Inflammatory macrophage treated with lipopolysaccharide for 1 hour (primary cell): Measurements from ENCODE around the gene RBMS1.

ENCODE experiments used
- DNase-seq, 2 donors: peaks; one replicate each; pipeline ENCODE4 v3.0.0-alpha.2; 2020 to 2022

Gene RBMS1

DNA sequence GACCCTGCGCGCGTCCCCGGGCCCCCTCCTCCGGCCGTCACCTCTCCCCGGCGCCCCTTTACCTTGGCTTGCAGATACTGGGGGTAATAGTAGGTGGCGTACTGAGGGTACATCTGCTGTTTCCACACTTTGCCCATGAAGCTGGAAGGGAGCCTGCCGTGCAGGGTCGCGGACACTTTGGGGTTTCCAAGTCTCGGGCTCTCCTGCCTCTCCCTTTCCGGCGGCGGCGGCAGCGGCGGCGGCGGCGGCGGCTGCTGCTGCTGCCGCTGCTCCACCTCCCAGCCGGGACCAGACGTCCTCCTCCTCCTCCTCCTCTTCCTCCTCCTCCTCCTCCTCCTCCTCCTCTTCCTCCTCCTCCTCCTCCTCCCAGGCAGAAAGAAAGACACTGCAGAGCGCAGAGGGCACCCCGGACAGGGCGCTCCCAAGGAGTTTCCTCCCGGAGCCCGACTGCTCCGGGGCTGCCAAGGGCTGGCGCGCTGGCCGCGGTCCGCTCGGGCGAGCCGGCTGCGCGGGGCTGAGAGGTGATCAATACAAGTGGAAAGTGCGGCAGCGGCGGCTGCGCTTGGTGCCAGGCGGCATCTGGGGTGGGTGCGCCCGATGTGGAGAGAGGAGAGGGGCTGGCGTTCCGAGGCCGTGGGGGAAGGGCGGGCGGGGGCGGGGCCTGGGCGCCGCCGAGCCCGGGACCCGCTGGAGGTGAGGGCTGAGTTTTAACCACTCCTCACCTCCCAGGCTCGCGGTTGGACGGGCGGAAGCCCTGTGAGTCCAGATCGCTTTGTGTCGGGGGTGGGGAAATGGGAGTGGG is at the start of gene RBMS1:
RBMS1 (minus strand) TSS at position 581 of the 802 bp plus-strand sequence; CDS start at position 137, 444 bp downstream.
- DNase-seq = peak; percentile 48 to 65

- no peak for DNase-seq
Observed at GRCh38 chr2:160541745-160542144, 48.1 kb upstream of the RBMS1 start.

- DNase-seq = no peak
Observed at GRCh38 chr2:160538559-160539355, 45.1 kb upstream of the RBMS1 start.

DNA sequence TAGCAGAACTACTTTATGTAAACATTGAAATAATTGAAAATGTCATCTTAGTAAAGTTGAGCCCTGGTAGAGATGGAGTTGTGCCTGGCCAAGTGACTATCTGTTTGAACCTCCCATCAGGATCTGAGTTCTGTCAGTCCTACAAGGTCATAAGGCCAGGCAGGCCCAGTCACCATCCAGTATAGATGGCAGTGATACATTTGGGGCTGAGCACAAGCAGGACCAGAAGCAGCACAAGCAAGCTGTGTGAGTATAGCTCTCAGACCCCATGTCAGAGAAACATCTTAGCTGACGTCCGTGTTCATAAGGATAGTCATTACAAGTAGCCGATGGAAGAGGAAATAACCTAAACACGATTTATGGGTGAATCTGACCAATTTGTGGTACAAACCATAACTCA is 44.5 kb upstream of the RBMS1 start:
- DNase-seq = no peak

DNA sequence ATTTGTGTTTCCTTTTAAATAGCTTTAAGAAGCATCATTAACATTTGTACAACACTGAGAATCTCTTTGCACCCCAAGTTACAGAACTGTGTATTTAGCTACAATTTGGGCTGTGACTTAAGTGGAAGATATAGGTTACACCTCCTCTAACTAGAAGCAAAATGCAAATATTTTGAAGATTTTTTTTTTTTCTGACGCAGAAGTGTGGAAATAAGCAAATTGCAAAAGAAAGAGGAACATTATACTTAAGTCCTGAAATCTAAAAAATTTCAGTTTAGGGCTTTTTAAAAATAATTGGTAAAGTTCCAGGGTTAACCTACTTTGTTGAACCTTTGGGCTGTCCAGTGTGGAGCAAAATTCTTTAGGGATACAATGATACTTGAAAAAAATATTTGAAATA is 41.4 kb upstream of the RBMS1 start:
- peak; percentile 68 to 89 for DNase-seq

DNA sequence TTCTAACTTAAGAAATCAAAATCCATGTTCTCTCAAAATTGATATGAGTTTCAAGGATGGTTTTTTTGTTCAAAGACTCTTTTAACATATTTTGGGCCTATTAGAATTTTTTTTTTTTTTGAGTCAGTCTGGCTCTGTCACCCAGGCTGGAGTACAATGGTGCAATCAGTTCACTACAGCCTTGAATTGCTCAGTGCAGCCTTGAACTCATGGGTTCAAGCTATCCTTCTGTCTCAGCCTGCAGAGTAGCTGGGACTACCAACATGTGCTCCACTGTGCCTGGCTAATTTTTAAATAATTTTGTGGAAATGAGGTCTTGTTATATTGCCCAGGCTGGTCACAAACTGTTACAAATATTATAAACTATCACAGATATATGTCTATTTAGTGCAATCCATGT is 40.6 kb upstream of the RBMS1 start:
- DNase-seq = no peak

DNA sequence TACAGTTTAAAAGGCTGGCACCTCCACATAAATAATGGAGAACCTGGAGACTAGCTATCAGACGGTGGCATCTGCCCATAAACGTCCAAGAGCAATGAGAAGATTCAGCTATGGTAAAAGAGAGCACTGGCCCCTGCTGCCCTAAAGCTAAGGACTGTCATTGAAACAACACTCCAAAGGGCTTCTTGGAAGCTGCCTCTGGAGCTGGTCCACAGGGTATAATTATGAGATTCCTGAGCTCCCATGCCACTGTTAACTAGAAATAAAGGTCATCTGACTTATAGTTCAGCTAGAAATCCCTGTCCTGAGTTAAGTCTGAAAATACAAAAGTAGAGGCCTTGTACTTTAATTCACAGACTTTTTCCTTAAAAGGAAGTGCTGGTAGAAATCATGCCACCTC is 39.9 kb upstream of the RBMS1 start:
- DNase-seq = no peak

- DNase-seq = no peak
Observed at GRCh38 chr2:160532388-160532787, 38.8 kb upstream of the RBMS1 start.

GRCh38 chr2:160522951-160523710 is 29.5 kb upstream of the RBMS1 start:
- DNase-seq = peak; percentile 52 to 65

DNA sequence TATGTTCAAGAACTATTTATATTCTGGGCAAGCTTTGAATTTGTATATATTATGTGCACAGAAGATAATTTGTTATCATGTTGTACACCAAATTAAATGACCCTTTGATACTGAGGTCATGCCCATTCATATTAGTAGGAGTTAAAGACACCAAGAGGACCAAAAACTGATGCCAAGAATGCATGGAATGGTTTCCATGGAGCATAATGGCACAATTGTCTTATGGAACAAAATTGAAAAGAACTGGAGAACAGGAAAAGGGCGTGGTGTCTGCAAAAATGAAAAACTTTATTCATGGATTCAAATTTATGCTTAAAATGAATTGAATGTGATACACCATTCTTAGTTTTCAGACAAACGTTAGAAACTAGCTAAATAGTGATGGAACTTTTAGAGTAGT is 24.1 kb upstream of the RBMS1 start:
- no peak for DNase-seq

- no peak for DNase-seq
Observed at GRCh38 chr2:160516547-160517365, 23.1 kb upstream of the RBMS1 start.

- DNase-seq = no peak
Observed at GRCh38 chr2:160515120-160515519, 21.5 kb upstream of the RBMS1 start.

DNA sequence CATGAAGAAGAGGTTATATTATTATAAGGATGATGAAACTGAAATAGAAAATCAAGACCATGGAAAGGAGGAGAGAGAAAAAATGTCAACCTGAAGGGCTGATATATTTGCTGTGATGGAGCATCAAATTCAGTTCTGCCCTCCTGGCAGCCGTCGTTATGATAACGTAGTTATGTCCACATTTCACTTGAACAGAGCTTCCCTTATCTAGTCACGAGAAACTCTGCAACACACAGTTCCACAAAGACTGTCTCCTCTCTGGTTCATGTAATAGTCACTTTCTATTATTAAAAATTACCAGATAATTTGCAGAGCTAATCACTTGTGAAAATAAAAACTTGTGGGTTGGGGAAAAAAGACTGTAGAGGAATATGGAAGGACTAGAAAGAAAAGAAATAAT is 19.5 kb upstream of the RBMS1 start:
- DNase-seq = peak in 1 of 2 donors; percentile 21

- no peak for DNase-seq
Observed at GRCh38 chr2:160512491-160512890, 18.9 kb upstream of the RBMS1 start.

- no peak for DNase-seq
Observed at GRCh38 chr2:160510617-160511016, 17.0 kb upstream of the RBMS1 start.

GRCh38 chr2:160509016-160509415 is 15.4 kb upstream of the RBMS1 start:
- peak; percentile 42 to 69 for DNase-seq

GRCh38 chr2:160507464-160507863 is 13.9 kb upstream of the RBMS1 start:
- no peak for DNase-seq

GRCh38 chr2:160507046-160507407 is 13.4 kb upstream of the RBMS1 start:
- DNase-seq = no peak

GRCh38 chr2:160506371-160507045 is 12.9 kb upstream of the RBMS1 start:
- DNase-seq = no peak

GRCh38 chr2:160505256-160505655 is 11.6 kb upstream of the RBMS1 start:
- DNase-seq = peak; percentile 37 to 53

GRCh38 chr2:160502478-160502877 is 8.9 kb upstream of the RBMS1 start:
- no peak for DNase-seq

GRCh38 chr2:160501370-160501769 is 7.8 kb upstream of the RBMS1 start:
- no peak for DNase-seq
